ENCODE measurements around the gene NUDT8. TPM values are rescaled to one million over a fixed set of nuclear protein-coding genes. Genes with fewer than 3 reads are reported as not detected.

The NUDT8 gene
- total RNA-seq, 1 donor from 2014 or later = 3.0 TPM

DNA sequence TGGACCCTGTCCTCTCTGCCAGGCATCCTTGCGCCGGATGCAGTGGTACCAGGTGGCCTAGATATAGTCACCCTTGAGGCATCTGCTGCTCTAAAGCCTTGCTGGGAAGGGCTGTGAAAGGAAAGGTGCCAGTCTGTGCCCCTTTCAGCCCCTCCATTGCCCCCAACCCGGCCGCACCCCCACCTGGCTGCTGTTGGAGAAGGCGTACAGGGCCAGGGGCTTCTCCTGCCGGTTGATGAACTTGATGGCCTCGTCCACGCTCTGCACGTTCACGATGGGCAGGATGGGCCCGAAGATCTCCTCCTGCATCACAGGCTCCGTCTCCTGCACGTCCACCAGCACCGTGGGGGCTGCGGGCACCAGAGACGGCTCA, 34.5 kb upstream of the NUDT8 start:
- H2AFZ ChIP-seq (ENCODE audit: low read depth, low read length) = no peak overlapping the region
- no peak overlapping the region for H3K4me2 ChIP-seq (ENCODE audit: low read length)
- no peaks in the 10 kb centered on the region for H3K79me2 ChIP-seq (ENCODE audit: insufficient read depth, low read length)
- no peaks in the 10 kb centered on the region for H3K36me3 ChIP-seq (ENCODE audit: insufficient read depth, low read length)
- H4K20me1 ChIP-seq (ENCODE audit: insufficient read depth, low read length) = peaks cover 2% of the 10 kb centered on the region
- FAIRE-seq (no peak), DNase-seq (ENCODE audit: low read depth) (no peak)
- H3K36me3 Mint-ChIP-seq (ENCODE audit: low read depth, unreplicated experiment) = no peaks in the 10 kb centered on the region
- H3K27ac ChIP-seq (ENCODE audit: low read depth, low read length) = no peak overlapping the region
- H3K27ac Mint-ChIP-seq (ENCODE audit: unreplicated experiment) = no peak overlapping the region
- H3K4me1 ChIP-seq (ENCODE audit: insufficient read depth, low read length) = no peaks in the 10 kb centered on the region
- H3K27me3 ChIP-seq (ENCODE audit: insufficient read depth, low read length) = peaks cover 2% of the 10 kb centered on the region
- no peak overlapping the region for H3K4me3 Mint-ChIP-seq (ENCODE audit: unreplicated experiment)
- no peak overlapping the region for H3K9ac ChIP-seq (ENCODE audit: low read length)
- H3K27me3 Mint-ChIP-seq (ENCODE audit: low read depth, unreplicated experiment) = peaks cover 23% of the 10 kb centered on the region
- H3K9me3 ChIP-seq (ENCODE audit: insufficient read depth, low read depth, low read length) = no peaks in the 10 kb centered on the region
- no peaks in the 10 kb centered on the region for H3K4me1 Mint-ChIP-seq (ENCODE audit: low read depth, unreplicated experiment)
- no peaks in the 10 kb centered on the region for H3K9me3 Mint-ChIP-seq (ENCODE audit: unreplicated experiment)
- no peak overlapping the region for H3K4me3 ChIP-seq (ENCODE audit: insufficient read depth, low read depth, low read length)
- TF ChIP-seq, protein P1, sequence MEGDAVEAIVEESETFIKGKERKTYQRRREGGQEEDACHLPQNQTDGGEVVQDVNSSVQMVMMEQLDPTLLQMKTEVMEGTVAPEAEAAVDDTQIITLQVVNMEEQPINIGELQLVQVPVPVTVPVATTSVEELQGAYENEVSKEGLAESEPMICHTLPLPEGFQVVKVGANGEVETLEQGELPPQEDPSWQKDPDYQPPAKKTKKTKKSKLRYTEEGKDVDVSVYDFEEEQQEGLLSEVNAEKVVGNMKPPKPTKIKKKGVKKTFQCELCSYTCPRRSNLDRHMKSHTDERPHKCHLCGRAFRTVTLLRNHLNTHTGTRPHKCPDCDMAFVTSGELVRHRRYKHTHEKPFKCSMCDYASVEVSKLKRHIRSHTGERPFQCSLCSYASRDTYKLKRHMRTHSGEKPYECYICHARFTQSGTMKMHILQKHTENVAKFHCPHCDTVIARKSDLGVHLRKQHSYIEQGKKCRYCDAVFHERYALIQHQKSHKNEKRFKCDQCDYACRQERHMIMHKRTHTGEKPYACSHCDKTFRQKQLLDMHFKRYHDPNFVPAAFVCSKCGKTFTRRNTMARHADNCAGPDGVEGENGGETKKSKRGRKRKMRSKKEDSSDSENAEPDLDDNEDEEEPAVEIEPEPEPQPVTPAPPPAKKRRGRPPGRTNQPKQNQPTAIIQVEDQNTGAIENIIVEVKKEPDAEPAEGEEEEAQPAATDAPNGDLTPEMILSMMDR (IDR thresholded peaks at IDR 0.05; ENCODE audit: insufficient read depth, low read depth, low read length) = no peak
- no peak for TF ChIP-seq EZH2 (IDR thresholded peaks at IDR 0.05; ENCODE audit: insufficient read depth, low read length)

DNA sequence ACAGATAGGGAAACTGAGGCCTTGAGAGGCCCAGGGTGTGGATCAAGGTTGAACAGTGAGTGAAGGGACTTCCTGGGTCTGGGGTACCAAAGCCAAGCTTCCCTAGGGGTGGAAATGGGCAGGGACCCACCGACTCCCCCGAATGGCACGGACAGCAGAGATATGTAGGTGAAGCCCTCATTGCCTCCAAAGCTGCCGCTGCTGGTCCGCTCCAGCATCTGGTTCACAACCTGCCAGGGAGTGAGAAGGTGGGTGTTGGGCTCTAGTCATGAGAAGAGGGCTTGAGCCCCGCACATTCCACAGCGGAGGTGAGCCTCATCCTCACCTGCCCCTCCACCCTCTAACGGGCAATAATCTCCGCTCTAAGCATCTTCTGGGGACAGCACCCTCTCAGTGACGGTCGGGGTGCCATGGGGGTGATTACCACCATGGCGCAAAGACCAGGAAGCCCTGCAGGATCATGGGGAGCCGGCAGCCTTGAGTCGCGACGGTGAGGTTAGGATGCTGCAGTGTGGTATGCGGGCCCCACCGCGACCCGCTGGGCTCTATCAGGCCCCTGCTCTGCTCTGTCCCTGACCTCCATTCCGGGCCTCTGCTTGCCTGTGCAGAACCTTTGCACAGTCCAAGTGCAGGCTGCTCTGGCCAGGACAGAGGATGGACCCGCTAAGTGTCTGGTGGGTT, 33.9 kb upstream of the NUDT8 start:
- Histone ChIP-seq H3K4me1 (ENCODE audit: insufficient read depth, low read length) (no peaks in the 10 kb centered on the region), H3K79me2 (ENCODE audit: insufficient read depth, low read length) (no peaks in the 10 kb centered on the region), H3K9me3 (ENCODE audit: insufficient read depth, low read depth, low read length) (no peaks in the 10 kb centered on the region), H4K20me1 (ENCODE audit: insufficient read depth, low read length) (no peaks in the 10 kb centered on the region), H3K36me3 (ENCODE audit: insufficient read depth, low read length) (no peaks in the 10 kb centered on the region), H3K4me2 (ENCODE audit: low read length) (no peak overlapping the region), H3K4me3 (ENCODE audit: insufficient read depth, low read depth, low read length) (no peak overlapping the region), H3K27ac (ENCODE audit: low read depth, low read length) (no peak overlapping the region), H3K9ac (ENCODE audit: low read length) (no peak overlapping the region), H3K27me3 (ENCODE audit: insufficient read depth, low read length) (peaks cover 2% of the 10 kb centered on the region), H2AFZ (ENCODE audit: low read depth, low read length) (no peak overlapping the region)
- H3K4me3 Mint-ChIP-seq (ENCODE audit: unreplicated experiment) = no peak overlapping the region
- peaks cover 23% of the 10 kb centered on the region for H3K27me3 Mint-ChIP-seq (ENCODE audit: low read depth, unreplicated experiment)
- H3K9me3 Mint-ChIP-seq (ENCODE audit: unreplicated experiment) = no peaks in the 10 kb centered on the region
- DNase-seq (ENCODE audit: low read depth) = no peak
- H3K27ac Mint-ChIP-seq (ENCODE audit: unreplicated experiment) = no peak overlapping the region
- H3K36me3 Mint-ChIP-seq (ENCODE audit: low read depth, unreplicated experiment) = no peaks in the 10 kb centered on the region
- no peak for TF ChIP-seq EZH2 (IDR thresholded peaks at IDR 0.05; ENCODE audit: insufficient read depth, low read length)
- TF ChIP-seq, protein P1 (IDR thresholded peaks at IDR 0.05; ENCODE audit: insufficient read depth, low read depth, low read length) = no peak
- no peak for FAIRE-seq
- no peaks in the 10 kb centered on the region for H3K4me1 Mint-ChIP-seq (ENCODE audit: low read depth, unreplicated experiment)

DNA sequence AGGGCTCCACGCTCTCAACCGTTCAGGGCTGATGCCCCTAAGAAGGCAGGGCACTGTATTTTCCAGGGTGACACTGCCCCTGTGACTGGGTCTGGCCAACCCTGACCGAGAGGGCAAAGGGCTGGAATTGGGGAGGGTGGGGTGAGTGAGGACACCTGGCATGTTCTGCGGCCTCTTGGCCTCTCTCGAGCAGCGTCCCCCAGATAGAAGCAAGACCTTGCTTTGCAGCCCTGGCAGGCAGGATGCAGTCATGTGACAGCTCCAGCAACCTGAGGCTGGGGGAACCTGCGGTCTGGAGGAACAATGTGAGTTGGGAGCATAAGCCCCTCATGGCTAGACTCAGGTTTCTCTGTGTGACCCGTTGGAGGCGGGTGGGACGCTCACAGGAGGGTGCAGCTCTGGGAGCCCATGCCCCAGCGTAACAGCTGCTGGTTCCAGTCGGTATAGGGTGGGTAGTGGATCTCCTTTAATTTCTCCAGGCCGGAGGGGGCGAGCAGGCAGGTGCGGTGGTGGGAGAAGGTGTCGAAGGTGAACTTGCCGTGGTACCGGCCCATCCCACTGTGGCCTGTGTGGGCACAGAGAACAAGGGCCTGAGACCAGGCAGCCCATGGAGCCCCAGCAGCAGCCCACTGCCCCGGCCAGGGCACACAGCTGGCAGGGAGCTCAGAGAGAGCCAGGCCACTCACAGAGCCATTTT, 33.2 kb upstream of the NUDT8 start:
- no peak overlapping the region for H2AFZ ChIP-seq (ENCODE audit: low read depth, low read length)
- no peaks in the 10 kb centered on the region for H4K20me1 ChIP-seq (ENCODE audit: insufficient read depth, low read length)
- H3K9me3 ChIP-seq (ENCODE audit: insufficient read depth, low read depth, low read length) = no peaks in the 10 kb centered on the region
- FAIRE-seq (no peak), DNase-seq (ENCODE audit: low read depth) (no peak)
- H3K27me3 Mint-ChIP-seq (ENCODE audit: low read depth, unreplicated experiment) = peaks cover 23% of the 10 kb centered on the region
- H3K4me1 Mint-ChIP-seq (ENCODE audit: low read depth, unreplicated experiment) = no peaks in the 10 kb centered on the region
- no peaks in the 10 kb centered on the region for H3K9me3 Mint-ChIP-seq (ENCODE audit: unreplicated experiment)
- H3K4me3 ChIP-seq (ENCODE audit: insufficient read depth, low read depth, low read length) = no peak overlapping the region
- H3K4me3 Mint-ChIP-seq (ENCODE audit: unreplicated experiment) = no peak overlapping the region
- H3K27ac ChIP-seq (ENCODE audit: low read depth, low read length) = no peak overlapping the region
- TF ChIP-seq EZH2 (IDR thresholded peaks at IDR 0.05; ENCODE audit: insufficient read depth, low read length) = no peak
- TF ChIP-seq, protein P1 (IDR thresholded peaks at IDR 0.05; ENCODE audit: insufficient read depth, low read depth, low read length) = no peak
- no peaks in the 10 kb centered on the region for H3K36me3 ChIP-seq (ENCODE audit: insufficient read depth, low read length)
- no peak overlapping the region for H3K9ac ChIP-seq (ENCODE audit: low read length)
- H3K27ac Mint-ChIP-seq (ENCODE audit: unreplicated experiment) = no peak overlapping the region
- no peak overlapping the region for H3K4me2 ChIP-seq (ENCODE audit: low read length)
- H3K27me3 ChIP-seq (ENCODE audit: insufficient read depth, low read length) = peaks cover 2% of the 10 kb centered on the region
- no peaks in the 10 kb centered on the region for H3K79me2 ChIP-seq (ENCODE audit: insufficient read depth, low read length)
- no peaks in the 10 kb centered on the region for H3K4me1 ChIP-seq (ENCODE audit: insufficient read depth, low read length)
- H3K36me3 Mint-ChIP-seq (ENCODE audit: low read depth, unreplicated experiment) = no peaks in the 10 kb centered on the region

All from astrocyte (in vitro differentiated cells and primary cell).